ENCODE results near the gene SPN. TPM values are rescaled to one million over a fixed set of nuclear protein-coding genes. Genes with fewer than 3 reads are reported as not detected.
"Not testable (repeated sequence)": the region's sequence is repeated elsewhere in the genome, so short reads cannot be mapped to it uniquely, and the experiment has no call there.

The SPN gene
- total RNA-seq, 4 donors from 2014 or later: 0.67 to 3.4 (median 0.86) TPM

GRCh38 chr16:29627661-29628075 is 35.4 kb upstream of the SPN start:
- 20% methylated on average over 1 of the region's 7 CpGs; no CpG with 5 or more reads in 1 of the 2 donors for WGBS, 2 donors
- H3K36me3 ChIP-seq; DNase-seq; H3K27me3 ChIP-seq; H3K4me3 ChIP-seq (replicated peaks in 1 of 3); H3K4me1 ChIP-seq; intact Hi-C loops (cut with DNase I); H3K27ac ChIP-seq; H3K9me3 ChIP-seq: not testable (repeated sequence)

- H3K36me3 ChIP-seq; H3K4me1 ChIP-seq; DNase-seq; H3K27me3 ChIP-seq; H3K9me3 ChIP-seq; H3K27ac ChIP-seq; H3K4me3 ChIP-seq (replicated peaks in 1 of 3); intact Hi-C loops (cut with DNase I): not testable (repeated sequence)
- no CpG with 5 or more reads among the region's 10 CpGs for WGBS, 2 donors
Measured at GRCh38 chr16:29628707-29629106, 34.3 kb upstream of the SPN start.

DNA sequence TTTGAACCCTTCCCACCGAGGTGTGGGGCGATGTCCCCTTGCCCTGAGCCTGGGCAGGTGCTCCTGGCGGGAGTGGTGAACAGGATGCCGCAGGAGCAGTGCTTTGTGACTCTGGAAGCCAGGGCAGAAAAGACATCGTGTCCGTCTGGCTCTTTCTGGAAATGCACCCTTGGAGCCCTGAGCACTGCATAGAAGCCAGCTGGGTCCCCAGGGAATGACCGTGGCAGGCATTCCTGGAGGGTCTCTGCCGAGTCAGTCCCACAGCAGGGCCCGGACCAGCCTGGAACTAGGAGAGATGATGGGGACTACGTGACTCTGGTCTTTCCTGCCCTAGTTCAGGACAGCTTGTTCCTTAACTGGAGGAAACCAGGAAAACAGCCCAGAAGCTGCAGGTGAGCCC is 33.7 kb upstream of the SPN start:
- H3K27me3 ChIP-seq; intact Hi-C loops (cut with DNase I); DNase-seq; H3K36me3 ChIP-seq; H3K4me1 ChIP-seq; H3K4me3 ChIP-seq (replicated peaks in 1 of 3); H3K27ac ChIP-seq; H3K9me3 ChIP-seq: not testable (repeated sequence)
- WGBS, 2 donors: 80% methylated on average over 10 of the region's 10 CpGs; no CpG with 5 or more reads in 1 of the 2 donors

- 47 to 75% methylated on average over 12 to 15 of the region's 20 CpGs for WGBS, 2 donors
- intact Hi-C loops (cut with DNase I); H3K4me1 ChIP-seq: not testable (repeated sequence)
Measured at GRCh38 chr16:29631658-29632057, 31.4 kb upstream of the SPN start.

DNA sequence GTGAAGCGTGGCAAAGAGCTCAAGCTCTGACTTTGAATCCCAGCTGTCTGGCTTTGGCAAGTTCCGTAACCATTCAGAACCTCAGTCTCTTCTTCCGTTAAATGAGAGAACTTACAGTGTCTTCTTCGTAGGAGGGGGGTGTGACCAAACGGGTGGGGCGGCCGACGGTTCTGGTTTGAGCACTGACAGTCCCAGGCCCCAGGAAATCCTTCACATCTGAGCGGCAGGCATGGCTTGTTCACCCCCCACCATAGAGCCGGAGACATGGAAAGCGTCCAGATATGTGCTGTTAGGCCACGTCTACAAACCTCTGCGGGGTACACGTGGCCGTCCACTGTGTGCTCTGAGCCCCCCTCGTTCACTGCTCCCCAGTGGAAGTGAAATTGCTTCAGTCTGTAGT is 27.1 kb upstream of the SPN start:
- H3K4me1 ChIP-seq; DNase-seq; H3K36me3 ChIP-seq; H3K27ac ChIP-seq; H3K27me3 ChIP-seq; H3K9me3 ChIP-seq; intact Hi-C loops (cut with DNase I); H3K4me3 ChIP-seq (replicated peaks in 1 of 3): not testable (repeated sequence)
- WGBS, 2 donors: 46 to 83% methylated on average over 4 to 8 of the region's 16 CpGs

More at GRCh38 chr16:29631658-29632057, 31.4 kb upstream of the SPN start:
- not testable (repeated sequence) for H3K9me3 ChIP-seq; H3K27ac ChIP-seq; DNase-seq; H3K36me3 ChIP-seq; H3K27me3 ChIP-seq; H3K4me3 ChIP-seq (replicated peaks in 1 of 3)

- DNase-seq; H3K9me3 ChIP-seq; H3K4me3 ChIP-seq (replicated peaks in 1 of 3); H3K36me3 ChIP-seq; intact Hi-C loops (cut with DNase I); H3K27me3 ChIP-seq; H3K4me1 ChIP-seq; H3K27ac ChIP-seq: not testable (repeated sequence)
- 20 to 29% methylated on average over 1 of the region's 5 CpGs for WGBS, 2 donors
Measured at GRCh38 chr16:29636368-29636767, 26.7 kb upstream of the SPN start.

DNA sequence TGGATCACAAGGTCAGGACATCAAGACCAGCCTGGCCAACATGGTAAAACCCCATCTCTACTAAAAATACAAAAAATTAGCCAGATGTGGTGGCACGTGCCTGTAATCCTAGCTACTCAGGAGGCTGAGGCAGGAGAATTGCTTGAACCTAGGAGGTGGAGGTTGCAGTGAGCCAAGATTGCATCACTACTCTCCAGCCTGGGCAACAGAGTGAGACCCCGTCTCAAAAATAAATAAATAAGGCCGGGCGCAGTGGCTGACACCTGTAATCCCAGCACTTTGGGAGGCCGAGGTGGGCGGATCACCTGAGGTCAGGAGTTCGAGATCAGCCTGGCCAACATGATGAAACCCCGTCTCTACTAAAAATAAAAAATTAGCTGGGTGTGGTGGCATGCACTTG is 24.3 kb upstream of the SPN start:
- H3K27ac ChIP-seq; H3K4me1 ChIP-seq; H3K27me3 ChIP-seq; H3K9me3 ChIP-seq; intact Hi-C loops (cut with DNase I); H3K36me3 ChIP-seq; H3K4me3 ChIP-seq (replicated peaks in 1 of 3); DNase-seq: not testable (repeated sequence)
- WGBS, 2 donors: 88 to 89% methylated on average over 8 of the region's 8 CpGs

DNA sequence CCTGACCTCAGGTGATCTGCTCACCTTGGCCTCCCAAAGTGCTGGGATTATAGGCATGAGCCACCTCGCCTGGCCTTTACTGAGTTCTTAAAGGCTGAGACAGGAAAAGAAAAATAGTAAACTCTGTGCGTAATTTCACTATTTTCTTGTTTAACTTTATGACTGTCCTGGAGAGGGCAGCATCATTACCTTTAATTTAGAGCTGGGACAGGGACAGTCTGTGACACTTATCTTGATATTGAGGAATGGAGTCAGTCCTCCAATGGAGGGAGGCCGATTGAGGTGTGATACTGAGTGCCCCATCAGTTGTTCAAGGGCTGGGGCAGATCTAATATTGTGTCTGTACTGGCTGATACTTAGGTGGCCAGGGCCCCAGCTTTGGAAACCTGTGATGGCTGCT is 21.5 kb upstream of the SPN start:
- H3K27me3 ChIP-seq: no peaks in the 10 kb centered on the region
- no peaks in the 10 kb centered on the region for H3K36me3 ChIP-seq
- H3K4me3 ChIP-seq (replicated peaks in 1 of 3): no peak overlapping the region
- TF ChIP-seq POLR2A (IDR thresholded peaks at IDR 0.05): no peak
- TF ChIP-seq, protein P1, sequence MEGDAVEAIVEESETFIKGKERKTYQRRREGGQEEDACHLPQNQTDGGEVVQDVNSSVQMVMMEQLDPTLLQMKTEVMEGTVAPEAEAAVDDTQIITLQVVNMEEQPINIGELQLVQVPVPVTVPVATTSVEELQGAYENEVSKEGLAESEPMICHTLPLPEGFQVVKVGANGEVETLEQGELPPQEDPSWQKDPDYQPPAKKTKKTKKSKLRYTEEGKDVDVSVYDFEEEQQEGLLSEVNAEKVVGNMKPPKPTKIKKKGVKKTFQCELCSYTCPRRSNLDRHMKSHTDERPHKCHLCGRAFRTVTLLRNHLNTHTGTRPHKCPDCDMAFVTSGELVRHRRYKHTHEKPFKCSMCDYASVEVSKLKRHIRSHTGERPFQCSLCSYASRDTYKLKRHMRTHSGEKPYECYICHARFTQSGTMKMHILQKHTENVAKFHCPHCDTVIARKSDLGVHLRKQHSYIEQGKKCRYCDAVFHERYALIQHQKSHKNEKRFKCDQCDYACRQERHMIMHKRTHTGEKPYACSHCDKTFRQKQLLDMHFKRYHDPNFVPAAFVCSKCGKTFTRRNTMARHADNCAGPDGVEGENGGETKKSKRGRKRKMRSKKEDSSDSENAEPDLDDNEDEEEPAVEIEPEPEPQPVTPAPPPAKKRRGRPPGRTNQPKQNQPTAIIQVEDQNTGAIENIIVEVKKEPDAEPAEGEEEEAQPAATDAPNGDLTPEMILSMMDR (IDR thresholded peaks at IDR 0.05): no peak
- H3K4me1 ChIP-seq: no peaks in the 10 kb centered on the region
- DNase-seq: no peak
- no peaks in the 10 kb centered on the region for H3K9me3 ChIP-seq
- intact Hi-C loops (cut with DNase I): no loop called here
- 72 to 77% methylated on average over 3 of the region's 3 CpGs for WGBS, 2 donors
- H3K27ac ChIP-seq: no peak overlapping the region

- H3K9me3 ChIP-seq: no peaks in the 10 kb centered on the region
- WGBS, 2 donors: 93 to 98% methylated on average over 7 of the region's 7 CpGs
- no peak for DNase-seq
- H3K27me3 ChIP-seq: no peaks in the 10 kb centered on the region
- no peak overlapping the region for H3K27ac ChIP-seq
- H3K4me1 ChIP-seq: no peaks in the 10 kb centered on the region
- no peak overlapping the region for H3K4me3 ChIP-seq (replicated peaks in 1 of 3)
- no peak for TF ChIP-seq POLR2A (IDR thresholded peaks at IDR 0.05)
- TF ChIP-seq, protein P1 (IDR thresholded peaks at IDR 0.05): no peak
- H3K36me3 ChIP-seq: no peaks in the 10 kb centered on the region
- intact Hi-C loops (cut with DNase I): no loop called here
Measured at GRCh38 chr16:29643596-29643995, 19.5 kb upstream of the SPN start.
